GM21717 (cell line): Measurements from ENCODE around the gene HDAC4.

Experiments
- ATAC-seq: cut with Tn5 transposase; IDR thresholded peaks from one replicate; pipeline ENCODE4 v1.9.1; 2021; ENCODE audit warnings: mild to moderate bottlenecking, moderate library complexity; ENCODE audit not compliant: unreplicated experiment

HDAC4 gene

GRCh38 chr2:239008677-239009588 lies 391.9 kb downstream of the HDAC4 start:
- ATAC-seq = no peak

DNA sequence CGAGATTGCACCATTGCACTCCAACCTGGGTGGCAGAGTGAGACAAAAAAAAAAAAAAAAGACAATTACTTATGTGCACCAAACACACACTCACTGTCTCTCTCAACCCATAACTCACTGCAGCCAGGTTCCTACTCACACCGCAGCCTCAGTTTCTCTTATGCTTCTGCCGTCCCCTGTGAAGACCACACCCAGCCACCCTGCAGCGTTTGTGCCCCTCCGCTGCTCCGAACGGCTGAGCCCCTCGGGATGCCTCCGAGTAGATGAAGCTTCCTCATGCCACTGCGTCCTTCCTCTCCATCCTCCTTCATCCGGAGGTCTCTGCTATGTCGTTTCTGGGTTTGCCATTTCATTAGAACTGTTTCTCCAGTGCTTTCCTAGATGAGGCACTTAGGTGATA lies 392.8 kb downstream of the HDAC4 start:
- no peak for ATAC-seq

DNA sequence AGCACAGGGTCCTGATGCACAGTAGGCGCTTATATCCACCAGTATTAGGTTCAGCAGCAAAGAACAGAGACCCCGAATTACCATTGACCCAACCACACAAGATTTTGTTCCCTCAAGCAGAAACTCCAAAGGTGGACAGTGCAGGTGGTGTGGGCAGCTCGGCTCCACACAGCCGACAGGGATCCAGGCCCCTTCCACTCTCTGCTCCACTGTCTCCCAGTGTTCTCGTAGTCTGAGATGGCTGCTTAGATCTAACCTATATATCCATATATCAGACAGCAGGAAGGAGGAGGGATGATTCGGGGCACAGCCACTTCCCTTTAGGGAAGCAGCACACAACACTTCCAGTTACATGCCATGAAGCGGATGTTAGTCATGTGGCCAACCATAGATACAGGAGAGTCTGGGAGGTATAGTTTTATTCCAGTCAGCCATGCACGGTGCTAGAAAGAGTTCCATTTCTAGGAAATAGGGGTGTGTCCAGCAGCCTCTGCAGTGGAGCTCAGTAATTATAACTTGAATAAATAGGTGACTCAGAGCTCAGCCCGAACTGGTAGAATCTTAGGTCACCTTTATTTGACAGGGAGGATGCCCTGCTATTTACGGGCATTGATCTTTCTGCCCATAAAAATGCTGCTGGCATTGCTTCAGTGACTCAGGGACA lies 394.1 kb downstream of the HDAC4 start:
- ATAC-seq = no peak

GRCh38 chr2:239005586-239005985 lies 395.2 kb downstream of the HDAC4 start:
- no peak for ATAC-seq

GRCh38 chr2:239004274-239005015 lies 396.4 kb downstream of the HDAC4 start:
- no peak for ATAC-seq

- ATAC-seq = no peak
Observed at GRCh38 chr2:239003624-239004273, 397.1 kb downstream of the HDAC4 start.

GRCh38 chr2:239002954-239003623 lies 397.7 kb downstream of the HDAC4 start:
- ATAC-seq = no peak

GRCh38 chr2:239002591-239002953 lies 398.2 kb downstream of the HDAC4 start:
- ATAC-seq = no peak

DNA sequence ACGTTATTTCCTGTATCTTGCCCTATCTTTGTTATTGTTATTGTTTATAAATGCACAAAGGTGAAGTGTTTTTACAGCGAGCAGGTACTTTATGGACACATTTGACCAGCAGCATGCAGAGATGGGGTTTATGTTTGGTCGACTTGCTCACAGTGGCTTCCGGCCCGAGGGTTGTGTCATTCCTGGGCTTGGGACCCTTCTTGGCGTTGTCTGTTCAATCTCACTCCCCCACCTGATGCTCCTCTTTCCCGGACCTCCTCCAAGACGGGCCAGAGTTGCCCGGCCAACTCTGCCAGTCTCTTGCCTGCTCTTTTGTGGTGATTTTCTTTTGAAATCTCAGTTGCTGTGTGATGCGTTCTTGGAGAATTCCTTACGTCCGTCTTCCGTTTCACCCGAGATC lies 399.0 kb downstream of the HDAC4 start:
- ATAC-seq = no peak

GRCh38 chr2:239000500-239001073 lies 400.2 kb downstream of the HDAC4 start:
- no peak for ATAC-seq

DNA sequence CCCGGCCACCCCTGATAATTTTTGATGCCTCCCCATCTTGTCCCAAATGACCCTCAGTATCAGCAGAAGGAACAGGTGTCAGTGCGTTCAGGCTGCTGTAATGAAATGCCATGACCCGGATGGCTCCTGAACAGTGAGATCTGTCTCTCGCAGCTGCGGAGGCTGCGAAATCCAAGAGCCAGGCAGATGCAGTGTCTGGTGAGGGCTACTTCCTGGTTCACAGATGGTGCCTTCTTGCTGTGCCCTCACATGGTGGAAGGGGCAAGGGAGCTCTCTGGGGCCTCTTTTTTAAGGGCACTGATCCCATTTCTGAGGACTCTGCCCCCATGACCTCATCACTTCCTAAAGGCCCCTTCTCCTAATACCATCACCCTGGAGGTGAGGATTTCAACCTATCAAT lies 400.7 kb downstream of the HDAC4 start:
- ATAC-seq = no peak

DNA sequence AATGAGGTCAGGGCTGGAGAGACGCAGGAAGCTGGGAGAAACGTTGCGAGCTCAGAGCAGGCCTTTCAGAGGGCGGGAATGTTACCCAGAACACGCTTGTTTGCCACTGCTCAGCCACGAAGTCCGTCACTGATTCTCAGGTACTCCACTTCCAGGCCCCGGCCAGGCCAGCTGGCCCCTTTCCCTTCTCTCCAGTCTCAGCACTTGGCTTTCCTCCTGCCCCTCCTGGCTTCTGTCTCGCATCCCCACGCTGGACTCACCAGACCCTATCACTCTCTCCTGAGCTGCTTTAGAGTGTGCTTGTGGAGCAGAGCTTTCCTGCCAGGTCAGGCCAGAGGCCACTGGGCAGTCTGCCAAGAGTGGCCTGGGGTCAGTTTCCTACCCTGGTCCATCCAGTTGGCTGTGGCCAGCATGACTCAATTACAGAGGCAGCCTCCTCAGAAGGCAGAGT lies 401.5 kb downstream of the HDAC4 start:
- no peak for ATAC-seq

DNA sequence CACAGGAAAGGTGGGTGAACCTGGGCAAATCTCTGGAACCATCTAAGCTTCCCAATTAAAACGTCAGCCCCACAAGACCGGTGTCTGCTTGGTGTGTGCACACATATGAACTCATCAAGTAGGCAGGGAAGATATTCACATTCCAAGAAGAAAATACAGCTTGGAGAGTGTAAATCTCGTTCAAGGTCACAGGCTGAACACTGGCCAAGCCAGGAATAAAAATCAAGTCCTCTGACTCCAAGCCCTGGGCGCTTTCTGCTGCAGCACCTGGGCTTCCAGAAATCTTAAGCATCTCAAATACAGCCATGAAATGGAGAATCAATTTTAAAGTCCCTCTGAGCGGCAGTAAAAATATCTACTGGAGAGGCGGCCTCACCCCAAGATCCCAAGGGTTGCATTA lies 402.0 kb downstream of the HDAC4 start:
- ATAC-seq = no peak
